ENCODE measurements around the gene WDR18.

WDR18 gene

GRCh38 chr19:980133-980998, 3.8 kb upstream of the WDR18 start:
- Histone ChIP-seq H3K27me3 (no peaks in the 10 kb centered on the region), H3K27ac (no peak overlapping the region), H3K9me3 (no peaks in the 10 kb centered on the region), H3K4me3 (ENCODE audit: low read depth in 1 of 2, low read length in 1 of 2) (no peak overlapping the region), H3K36me3 (no peaks in the 10 kb centered on the region), H3K4me1 (ENCODE audit: control insufficient read depth in 1 of 2, insufficient read depth in 1 of 2, low read depth in 1 of 2, low read length in 1 of 2) (peaks cover 22 to 24% of the 10 kb centered on the region in 2 experiments)
- TF ChIP-seq CTCF (IDR thresholded peaks at IDR 0.05) = no peak

- Histone ChIP-seq H3K36me3 (no peaks in the 10 kb centered on the region), H3K4me3 (ENCODE audit: low read depth in 1 of 2, low read length in 1 of 2) (peak overlapping the region in 1 of 2 experiments; percentile 49), H3K4me1 (ENCODE audit: control insufficient read depth in 1 of 2, insufficient read depth in 1 of 2, low read depth in 1 of 2, low read length in 1 of 2) (peaks cover 22 to 24% of the 10 kb centered on the region in 2 experiments), H3K9me3 (no peaks in the 10 kb centered on the region), H3K27me3 (no peaks in the 10 kb centered on the region), H3K27ac (peak overlapping the region; percentile 23)
- TF ChIP-seq CTCF (IDR thresholded peaks at IDR 0.05) = peak; percentile 96
Observed at GRCh38 chr19:982567-983170, 1.5 kb upstream of the WDR18 start.

GRCh38 chr19:986083-986482, 1.9 kb downstream of the WDR18 start:
- H3K27ac ChIP-seq = no peak overlapping the region
- H3K9me3 ChIP-seq = no peaks in the 10 kb centered on the region

GRCh38 chr19:988081-988480, 3.9 kb downstream of the WDR18 start:
- no peak overlapping the region for H3K27ac ChIP-seq

More at GRCh38 chr19:986083-986482, 1.9 kb downstream of the WDR18 start:
- Histone ChIP-seq H3K4me3 (ENCODE audit: low read depth in 1 of 2, low read length in 1 of 2) (no peak overlapping the region), H3K36me3 (no peaks in the 10 kb centered on the region), H3K27me3 (no peaks in the 10 kb centered on the region), H3K4me1 (ENCODE audit: control insufficient read depth in 1 of 2, insufficient read depth in 1 of 2, low read depth in 1 of 2, low read length in 1 of 2) (peaks cover 22 to 24% of the 10 kb centered on the region in 2 experiments)
- TF ChIP-seq CTCF (IDR thresholded peaks at IDR 0.05) = no peak

GRCh38 chr19:988510-988909, 4.4 kb downstream of the WDR18 start:
- H3K9me3 ChIP-seq = no peaks in the 10 kb centered on the region
- no peak overlapping the region for H3K27ac ChIP-seq
- no peak for TF ChIP-seq CTCF (IDR thresholded peaks at IDR 0.05)
- H3K4me1 ChIP-seq (ENCODE audit: control insufficient read depth in 1 of 2, insufficient read depth in 1 of 2, low read depth in 1 of 2, low read length in 1 of 2) = peaks cover 13% of the 10 kb centered on the region in 2 experiments
- no peak overlapping the region for H3K4me3 ChIP-seq (ENCODE audit: low read depth in 1 of 2, low read length in 1 of 2)
- H3K27me3 ChIP-seq = no peaks in the 10 kb centered on the region
- no peaks in the 10 kb centered on the region for H3K36me3 ChIP-seq

More at GRCh38 chr19:988081-988480, 3.9 kb downstream of the WDR18 start:
- no peaks in the 10 kb centered on the region for H3K36me3 ChIP-seq
- no peak overlapping the region for H3K4me3 ChIP-seq (ENCODE audit: low read depth in 1 of 2, low read length in 1 of 2)
- no peaks in the 10 kb centered on the region for H3K9me3 ChIP-seq
- no peak for TF ChIP-seq CTCF (IDR thresholded peaks at IDR 0.05)
- no peaks in the 10 kb centered on the region for H3K27me3 ChIP-seq
- peaks cover 15 to 16% of the 10 kb centered on the region in 2 experiments for H3K4me1 ChIP-seq (ENCODE audit: control insufficient read depth in 1 of 2, insufficient read depth in 1 of 2, low read depth in 1 of 2, low read length in 1 of 2)

All from neutrophil (primary cell).